Measurements from ENCODE around the gene NXPH1.

NXPH1 gene

GRCh38 chr7:8597565-8597964, 164.2 kb downstream of the NXPH1 start:
- DNase-seq (ENCODE audit: low read depth), result no peak

- no peak for DNase-seq (ENCODE audit: low read depth)
Observed at GRCh38 chr7:8601121-8601520, 167.7 kb downstream of the NXPH1 start.

- DNase-seq (ENCODE audit: low read depth), result no peak
Observed at GRCh38 chr7:8605221-8605620, 171.8 kb downstream of the NXPH1 start.

- no peak for DNase-seq (ENCODE audit: low read depth)
Observed at GRCh38 chr7:8612584-8612983, 179.2 kb downstream of the NXPH1 start.

GRCh38 chr7:8613191-8613590, 179.8 kb downstream of the NXPH1 start:
- DNase-seq (ENCODE audit: low read depth), result no peak

- no peak for DNase-seq (ENCODE audit: low read depth)
Observed at GRCh38 chr7:8615019-8615418, 181.6 kb downstream of the NXPH1 start.

GRCh38 chr7:8618441-8619070, 185.1 kb downstream of the NXPH1 start:
- no peak for DNase-seq (ENCODE audit: low read depth)

GRCh38 chr7:8620169-8620568, 186.8 kb downstream of the NXPH1 start:
- DNase-seq (ENCODE audit: low read depth), result no peak

- DNase-seq (ENCODE audit: low read depth), result no peak
Observed at GRCh38 chr7:8625612-8626011, 192.2 kb downstream of the NXPH1 start.

- DNase-seq (ENCODE audit: low read depth), result no peak
Observed at GRCh38 chr7:8627325-8627724, 193.9 kb downstream of the NXPH1 start.

GRCh38 chr7:8628656-8629055, 195.2 kb downstream of the NXPH1 start:
- no peak for DNase-seq (ENCODE audit: low read depth)

- DNase-seq (ENCODE audit: low read depth), result no peak
Observed at GRCh38 chr7:8629504-8629903, 196.1 kb downstream of the NXPH1 start.

- DNase-seq (ENCODE audit: low read depth), result no peak
Observed at GRCh38 chr7:8637322-8637721, 203.9 kb downstream of the NXPH1 start.

- no peak for DNase-seq (ENCODE audit: low read depth)
Observed at GRCh38 chr7:8638076-8638475, 204.7 kb downstream of the NXPH1 start.

- DNase-seq (ENCODE audit: low read depth), result no peak
Observed at GRCh38 chr7:8639668-8640067, 206.3 kb downstream of the NXPH1 start.

GRCh38 chr7:8640671-8641070, 207.3 kb downstream of the NXPH1 start:
- no peak for DNase-seq (ENCODE audit: low read depth)

GRCh38 chr7:8668627-8669500, 235.5 kb downstream of the NXPH1 start:
- DNase-seq (ENCODE audit: low read depth), result no peak

GRCh38 chr7:8669501-8669851, 236.1 kb downstream of the NXPH1 start:
- no peak for DNase-seq (ENCODE audit: low read depth)

- no peak for DNase-seq (ENCODE audit: low read depth)
Observed at GRCh38 chr7:8684426-8684825, 251.0 kb downstream of the NXPH1 start.

GRCh38 chr7:8699875-8700624, 266.6 kb downstream of the NXPH1 start:
- DNase-seq (ENCODE audit: low read depth), result no peak

GRCh38 chr7:8702807-8703206, 269.4 kb downstream of the NXPH1 start:
- DNase-seq (ENCODE audit: low read depth), result no peak

GRCh38 chr7:8710124-8710523, 276.7 kb downstream of the NXPH1 start:
- no peak for DNase-seq (ENCODE audit: low read depth)

GRCh38 chr7:8714791-8715190, 281.4 kb downstream of the NXPH1 start:
- DNase-seq (ENCODE audit: low read depth), result no peak

Measured in stimulated activated CD8-positive, alpha-beta memory T cell treated with anti-CD3 and anti-CD28 coated beads, Interleukin-12 subunit alpha, Interleukin-12 subunit beta, amount 100 ng/mL, for 1 hour (primary cell).